ENCODE measurements around the gene TLX2.

TLX2 gene

DNA sequence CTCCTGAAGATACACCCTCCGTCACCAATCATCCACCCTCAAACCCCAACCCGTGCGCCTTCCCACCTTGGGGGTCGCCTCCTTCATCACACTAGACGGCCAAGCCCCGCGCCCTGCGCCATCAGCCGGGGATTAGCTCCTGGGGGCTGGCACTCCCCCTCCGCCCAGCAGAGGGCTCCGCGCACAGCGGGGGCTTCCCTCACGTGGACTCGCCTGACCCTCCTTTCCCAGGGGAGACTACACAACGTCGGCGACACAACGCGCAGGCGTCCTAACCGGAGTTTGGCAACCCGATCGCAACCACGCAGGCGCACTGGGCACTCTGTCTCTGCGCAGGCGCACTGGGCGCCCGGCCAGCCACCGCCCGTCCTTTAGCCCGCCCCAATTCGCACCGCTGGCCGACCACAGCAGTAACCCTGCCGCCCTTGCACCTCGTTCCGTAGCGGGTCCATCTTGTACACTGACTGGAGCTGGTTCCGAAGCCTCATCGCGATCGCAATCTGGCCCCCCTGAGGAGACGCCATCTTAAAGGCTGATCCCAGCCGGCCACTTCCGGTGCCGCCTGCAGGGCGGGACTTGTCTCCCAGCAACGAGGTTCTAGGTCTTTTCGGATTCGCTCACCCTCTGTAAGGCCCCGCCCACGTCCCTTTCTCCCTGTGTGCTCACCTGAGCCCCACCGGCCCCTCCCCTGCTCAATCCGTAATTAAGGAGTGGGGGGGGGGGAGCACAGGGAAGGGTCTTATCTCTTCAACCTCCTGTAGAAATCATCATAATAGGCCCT is 6.9 kb upstream of the TLX2 start, which contains the start of gene PCGF1 (continued):
- TF ChIP-seq WT1 (tag by site-specific recombination; IDR thresholded peaks at IDR 0.05) = peak; percentile 67
- no peak for TF ChIP-seq ZNF10 (tag by site-specific recombination; IDR thresholded peaks at IDR 0.05)
- TF ChIP-seq ZNF768 (tag by site-specific recombination; IDR thresholded peaks at IDR 0.05) = no peak
- TF ChIP-seq ZNF114 (tag by site-specific recombination; IDR thresholded peaks at IDR 0.05) = no peak
- no peak for TF ChIP-seq ZNF211 (tag by site-specific recombination; IDR thresholded peaks at IDR 0.05; ENCODE audit: low read depth)
- TF ChIP-seq ZNF423 (tag by site-specific recombination; IDR thresholded peaks at IDR 0.05) = peak; percentile 97
- no peak for TF ChIP-seq GLI2 (tag by site-specific recombination; IDR thresholded peaks at IDR 0.05; ENCODE audit: borderline replicate concordance, low read depth)
- TF ChIP-seq ZNF76 (tag by site-specific recombination; IDR thresholded peaks at IDR 0.05; ENCODE audit: borderline replicate concordance, low read depth) = peak; percentile 48; the same call in 1 of the 2 replicates
- no peak for TF ChIP-seq ZNF549 (tag by site-specific recombination; IDR thresholded peaks at IDR 0.05)
- TF ChIP-seq ZNF146 (tag by site-specific recombination; IDR thresholded peaks at IDR 0.05) = 0 out of 2 replicates have a peak, but pooled peaks have one; percentile 5
- TF ChIP-seq OVOL3 (tag by site-specific recombination; IDR thresholded peaks at IDR 0.05) = 0 out of 2 replicates have a peak, but pooled peaks have one; percentile 38
- TF ChIP-seq ZNF558 (tag by site-specific recombination; IDR thresholded peaks at IDR 0.05) = no peak
- peak; percentile 53; the same call in 1 of the 2 replicates for TF ChIP-seq ZNF843 (tag by site-specific recombination; IDR thresholded peaks at IDR 0.05)
- no peak for TF ChIP-seq MEIS1 (CRISPR knock-in tag; IDR thresholded peaks at IDR 0.05; ENCODE audit: borderline replicate concordance)
- TF ChIP-seq ZNF645 (tag by site-specific recombination; IDR thresholded peaks at IDR 0.05) = no peak
- peak; percentile 92 for TF ChIP-seq GLIS1 (tag by site-specific recombination; IDR thresholded peaks at IDR 0.05)
- no peak for TF ChIP-seq ZNF555 (tag by site-specific recombination; conservative IDR thresholded peaks at IDR 0.05)
- TF ChIP-seq ZNF670 (tag by site-specific recombination; IDR thresholded peaks at IDR 0.05; ENCODE audit: low read depth) = no peak
- TF ChIP-seq, protein P1, sequence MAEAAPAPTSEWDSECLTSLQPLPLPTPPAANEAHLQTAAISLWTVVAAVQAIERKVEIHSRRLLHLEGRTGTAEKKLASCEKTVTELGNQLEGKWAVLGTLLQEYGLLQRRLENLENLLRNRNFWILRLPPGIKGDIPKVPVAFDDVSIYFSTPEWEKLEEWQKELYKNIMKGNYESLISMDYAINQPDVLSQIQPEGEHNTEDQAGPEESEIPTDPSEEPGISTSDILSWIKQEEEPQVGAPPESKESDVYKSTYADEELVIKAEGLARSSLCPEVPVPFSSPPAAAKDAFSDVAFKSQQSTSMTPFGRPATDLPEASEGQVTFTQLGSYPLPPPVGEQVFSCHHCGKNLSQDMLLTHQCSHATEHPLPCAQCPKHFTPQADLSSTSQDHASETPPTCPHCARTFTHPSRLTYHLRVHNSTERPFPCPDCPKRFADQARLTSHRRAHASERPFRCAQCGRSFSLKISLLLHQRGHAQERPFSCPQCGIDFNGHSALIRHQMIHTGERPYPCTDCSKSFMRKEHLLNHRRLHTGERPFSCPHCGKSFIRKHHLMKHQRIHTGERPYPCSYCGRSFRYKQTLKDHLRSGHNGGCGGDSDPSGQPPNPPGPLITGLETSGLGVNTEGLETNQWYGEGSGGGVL (tag by site-specific recombination; IDR thresholded peaks at IDR 0.05) = peak; percentile 58; the same call in 1 of the 2 replicates
- TF ChIP-seq HOXD13 (CRISPR knock-in tag; IDR thresholded peaks at IDR 0.05; ENCODE audit: borderline replicate concordance) = no peak
- peak; percentile 9; the same call in 1 of the 2 replicates for TF ChIP-seq ZNF585B (tag by site-specific recombination; IDR thresholded peaks at IDR 0.05)
- TF ChIP-seq, protein P2, sequence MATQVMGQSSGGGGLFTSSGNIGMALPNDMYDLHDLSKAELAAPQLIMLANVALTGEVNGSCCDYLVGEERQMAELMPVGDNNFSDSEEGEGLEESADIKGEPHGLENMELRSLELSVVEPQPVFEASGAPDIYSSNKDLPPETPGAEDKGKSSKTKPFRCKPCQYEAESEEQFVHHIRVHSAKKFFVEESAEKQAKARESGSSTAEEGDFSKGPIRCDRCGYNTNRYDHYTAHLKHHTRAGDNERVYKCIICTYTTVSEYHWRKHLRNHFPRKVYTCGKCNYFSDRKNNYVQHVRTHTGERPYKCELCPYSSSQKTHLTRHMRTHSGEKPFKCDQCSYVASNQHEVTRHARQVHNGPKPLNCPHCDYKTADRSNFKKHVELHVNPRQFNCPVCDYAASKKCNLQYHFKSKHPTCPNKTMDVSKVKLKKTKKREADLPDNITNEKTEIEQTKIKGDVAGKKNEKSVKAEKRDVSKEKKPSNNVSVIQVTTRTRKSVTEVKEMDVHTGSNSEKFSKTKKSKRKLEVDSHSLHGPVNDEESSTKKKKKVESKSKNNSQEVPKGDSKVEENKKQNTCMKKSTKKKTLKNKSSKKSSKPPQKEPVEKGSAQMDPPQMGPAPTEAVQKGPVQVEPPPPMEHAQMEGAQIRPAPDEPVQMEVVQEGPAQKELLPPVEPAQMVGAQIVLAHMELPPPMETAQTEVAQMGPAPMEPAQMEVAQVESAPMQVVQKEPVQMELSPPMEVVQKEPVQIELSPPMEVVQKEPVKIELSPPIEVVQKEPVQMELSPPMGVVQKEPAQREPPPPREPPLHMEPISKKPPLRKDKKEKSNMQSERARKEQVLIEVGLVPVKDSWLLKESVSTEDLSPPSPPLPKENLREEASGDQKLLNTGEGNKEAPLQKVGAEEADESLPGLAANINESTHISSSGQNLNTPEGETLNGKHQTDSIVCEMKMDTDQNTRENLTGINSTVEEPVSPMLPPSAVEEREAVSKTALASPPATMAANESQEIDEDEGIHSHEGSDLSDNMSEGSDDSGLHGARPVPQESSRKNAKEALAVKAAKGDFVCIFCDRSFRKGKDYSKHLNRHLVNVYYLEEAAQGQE (tag by site-specific recombination; IDR thresholded peaks at IDR 0.05) = peak; percentile 45
- no peak for TF ChIP-seq ZNF530 (tag by site-specific recombination; IDR thresholded peaks at IDR 0.05; ENCODE audit: low read depth)
- no peak for TF ChIP-seq ZNF660 (tag by site-specific recombination; IDR thresholded peaks at IDR 0.05)
- no peak for TF ChIP-seq ZNF132 (tag by site-specific recombination; IDR thresholded peaks at IDR 0.05; ENCODE audit: borderline replicate concordance)
- no peak for TF ChIP-seq ZFP41 (tag by site-specific recombination; IDR thresholded peaks at IDR 0.05; ENCODE audit: borderline replicate concordance)
- TF ChIP-seq, protein P3, sequence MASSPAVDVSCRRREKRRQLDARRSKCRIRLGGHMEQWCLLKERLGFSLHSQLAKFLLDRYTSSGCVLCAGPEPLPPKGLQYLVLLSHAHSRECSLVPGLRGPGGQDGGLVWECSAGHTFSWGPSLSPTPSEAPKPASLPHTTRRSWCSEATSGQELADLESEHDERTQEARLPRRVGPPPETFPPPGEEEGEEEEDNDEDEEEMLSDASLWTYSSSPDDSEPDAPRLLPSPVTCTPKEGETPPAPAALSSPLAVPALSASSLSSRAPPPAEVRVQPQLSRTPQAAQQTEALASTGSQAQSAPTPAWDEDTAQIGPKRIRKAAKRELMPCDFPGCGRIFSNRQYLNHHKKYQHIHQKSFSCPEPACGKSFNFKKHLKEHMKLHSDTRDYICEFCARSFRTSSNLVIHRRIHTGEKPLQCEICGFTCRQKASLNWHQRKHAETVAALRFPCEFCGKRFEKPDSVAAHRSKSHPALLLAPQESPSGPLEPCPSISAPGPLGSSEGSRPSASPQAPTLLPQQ (tag by site-specific recombination; IDR thresholded peaks at IDR 0.05) = peak; percentile 50; the same call in 1 of the 2 replicates
- TF ChIP-seq ZNF449 (tag by site-specific recombination; IDR thresholded peaks at IDR 0.05) = no peak
- TF ChIP-seq ZNF639 (tag by site-specific recombination; IDR thresholded peaks at IDR 0.05) = no peak

All from HEK293 (cell line).